ENCODE results near the gene CBFB. TPM values are rescaled to one million over a fixed set of nuclear protein-coding genes. Genes with fewer than 3 reads are reported as not detected.

The CBFB gene
- total and polyA plus RNA-seq, 2 of the 13 experiments (the other 11 are each of a cell fraction or from before 2014, with no cell fraction given) = 22.1 to 70.8 TPM

GRCh38 chr16:67028696-67029253 lies at the start of gene CBFB (continued):
- TF ChIP-seq ASH2L (IDR thresholded peaks at IDR 0.05; ENCODE audit: insufficient read length, low read depth, low read length) (peak; percentile 65), SRSF9 (IDR thresholded peaks at IDR 0.05; ENCODE audit: borderline replicate concordance, insufficient read depth, low read depth, low read length, poor library complexity, severe bottlenecking) (no peak), EP300 (IDR thresholded peaks at IDR 0.05; ENCODE audit: low read depth in 2 of 2, low read length in 2 of 2) (no peak), EP300 (CRISPR knock-in tag; IDR thresholded peaks at IDR 0.05; ENCODE audit: borderline replicate concordance) (peak; percentile 52), THRA (CRISPR knock-in tag; IDR thresholded peaks at IDR 0.05; ENCODE audit: borderline replicate concordance) (peak; percentile 66), HDAC2 (CRISPR knock-in tag; IDR thresholded peaks at IDR 0.05) (peak; percentile 59; the same call in 1 of the 2 replicates), ZNF407 (CRISPR knock-in tag; IDR thresholded peaks at IDR 0.05; ENCODE audit: not compliant biosample characterization) (peak; percentile 94), ZMAT3 (CRISPR knock-in tag; conservative IDR thresholded peaks at IDR 0.05) (0 out of 2 replicates have a peak, but pooled peaks have one; percentile 45), EZH2 (conservative IDR thresholded peaks at IDR 0.05; ENCODE audit: low read depth, low read length) (no peak), KAT2B (IDR thresholded peaks at IDR 0.05; ENCODE audit: borderline replicate concordance, low read depth, low read length) (no peak), ZSCAN31 (CRISPR knock-in tag; IDR thresholded peaks at IDR 0.05; ENCODE audit: low read depth) (peak; percentile 90), YY1 (IDR thresholded peaks at IDR 0.05; ENCODE audit: insufficient read depth, insufficient replicate concordance, low read depth, low read length) (peak; percentile 70), HOXA7 (CRISPR knock-in tag; IDR thresholded peaks at IDR 0.05) (no peak), ZBTB7A (CRISPR knock-in tag; IDR thresholded peaks at IDR 0.05) (peak; percentile 67; the same call in 1 of the 2 replicates), MAX (IDR thresholded peaks at IDR 0.05) (peak; percentile 85), ZNF44 (CRISPR knock-in tag; IDR thresholded peaks at IDR 0.05) (peak; percentile 87), HBP1 (CRISPR knock-in tag; IDR thresholded peaks at IDR 0.05; ENCODE audit: low read depth) (peak; percentile 83), HNRNPLL (IDR thresholded peaks at IDR 0.05; ENCODE audit: low read depth, low read length, poor library complexity, severe bottlenecking) (peak; percentile 71)
